OCI-LY1 (cell line): Measurements from ENCODE around the gene NME5.

Experiments
- EZH2 ChIP-seq: fragments of 200-600 bp; sonication (generic), shearing (Covaris generic); IDR thresholded peaks from 2 replicates; pipeline ENCODE4 v1.8.0; 2017; ENCODE audit warnings: borderline replicate concordance, mixed run types, mild to moderate bottlenecking, antibody characterized with exemption, low read length, moderate library complexity, mixed read lengths
- TF ChIP-seq, protein P1 (sequence below): fragments of 200-600 bp; sonication (generic), shearing (Covaris generic); IDR thresholded peaks from 2 replicates; pipeline ENCODE4 v1.5.1; 2017; ENCODE audit warnings: mild to moderate bottlenecking, antibody characterized with exemption, low read length, moderate library complexity, mixed read lengths

DNA sequence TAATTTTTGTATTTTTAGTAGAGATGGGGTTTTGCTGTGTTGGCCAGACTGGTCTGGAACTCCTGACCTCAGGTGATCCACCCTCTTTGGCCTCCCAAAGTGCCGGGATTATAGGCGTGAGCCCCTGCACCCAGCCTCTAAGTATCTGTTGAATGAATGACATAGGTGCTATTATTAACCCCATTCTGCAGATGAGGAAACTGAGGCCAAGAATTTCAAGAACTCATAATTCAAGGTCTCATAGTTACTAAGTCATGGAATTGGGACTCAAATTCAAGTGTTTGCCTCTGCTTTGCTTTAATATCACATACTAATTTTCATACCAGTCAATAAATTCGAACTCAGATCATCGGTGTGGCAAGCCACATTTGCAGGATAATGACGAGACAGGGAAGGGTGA lies 41.6 kb upstream of the NME5 start:
- TF ChIP-seq EZH2, result no peak
- TF ChIP-seq, protein P1, sequence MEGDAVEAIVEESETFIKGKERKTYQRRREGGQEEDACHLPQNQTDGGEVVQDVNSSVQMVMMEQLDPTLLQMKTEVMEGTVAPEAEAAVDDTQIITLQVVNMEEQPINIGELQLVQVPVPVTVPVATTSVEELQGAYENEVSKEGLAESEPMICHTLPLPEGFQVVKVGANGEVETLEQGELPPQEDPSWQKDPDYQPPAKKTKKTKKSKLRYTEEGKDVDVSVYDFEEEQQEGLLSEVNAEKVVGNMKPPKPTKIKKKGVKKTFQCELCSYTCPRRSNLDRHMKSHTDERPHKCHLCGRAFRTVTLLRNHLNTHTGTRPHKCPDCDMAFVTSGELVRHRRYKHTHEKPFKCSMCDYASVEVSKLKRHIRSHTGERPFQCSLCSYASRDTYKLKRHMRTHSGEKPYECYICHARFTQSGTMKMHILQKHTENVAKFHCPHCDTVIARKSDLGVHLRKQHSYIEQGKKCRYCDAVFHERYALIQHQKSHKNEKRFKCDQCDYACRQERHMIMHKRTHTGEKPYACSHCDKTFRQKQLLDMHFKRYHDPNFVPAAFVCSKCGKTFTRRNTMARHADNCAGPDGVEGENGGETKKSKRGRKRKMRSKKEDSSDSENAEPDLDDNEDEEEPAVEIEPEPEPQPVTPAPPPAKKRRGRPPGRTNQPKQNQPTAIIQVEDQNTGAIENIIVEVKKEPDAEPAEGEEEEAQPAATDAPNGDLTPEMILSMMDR, result no peak
